NK-92 (cell line): ENCODE measurements around the gene ZNF789.

ENCODE experiments used
- DNase-seq: peaks from one replicate; lab custom pipeline; 2025; ENCODE audit not compliant: unreplicated experiment; lab: John Stamatoyannopoulos, UW

Gene ZNF789

GRCh38 chr7:99504281-99504602 is 31.6 kb downstream of the ZNF789 start:
- DNase-seq, result no peak

- DNase-seq, result peak; percentile 75
Observed at GRCh38 chr7:99504603-99505323, 32.1 kb downstream of the ZNF789 start, which contains the start of gene ZKSCAN5. Gene ZKSCAN5, plus strand, starts transcription at chr7:99504662. Its CDS starts 1,383 bp downstream, at chr7:99506045.

GRCh38 chr7:99505324-99505662 is 32.6 kb downstream of the ZNF789 start:
- DNase-seq, result no peak

GRCh38 chr7:99514050-99514449 is 41.4 kb downstream of the ZNF789 start:
- no peak for DNase-seq

GRCh38 chr7:99521399-99521798 is 48.7 kb downstream of the ZNF789 start:
- DNase-seq, result no peak

GRCh38 chr7:99525713-99526440 is 53.2 kb downstream of the ZNF789 start:
- no peak for DNase-seq

GRCh38 chr7:99531354-99531765 is 58.7 kb downstream of the ZNF789 start:
- DNase-seq, result no peak

- no peak for DNase-seq
Observed at GRCh38 chr7:99535667-99536066, 63.0 kb downstream of the ZNF789 start.
